Endodermal cell (in vitro differentiated cells): ENCODE data around the gene FAM89B. TPM values are rescaled to one million over a fixed set of nuclear protein-coding genes. Genes with fewer than 3 reads are reported as not detected.

Experiments used
- DNase-seq: peaks from one replicate; pipeline ENCODE4 v3.0.0-alpha.2; 2017
- H3K27ac ChIP-seq: 2 replicates; pipeline ENCODE4 v1.5.1; 2013; ENCODE audit warnings: mild to moderate bottlenecking, low read depth, low read length, moderate library complexity
- H3K27me3 ChIP-seq: 2 replicates; pipeline ENCODE4 v1.6.1; 2013; ENCODE audit warnings: mild to moderate bottlenecking, low read length, moderate library complexity; ENCODE audit not compliant: insufficient read depth, control insufficient read depth, poor library complexity, severe bottlenecking
- H3K36me3 ChIP-seq: 2 replicates; pipeline ENCODE4 v1.7.0; 2013; ENCODE audit warnings: mild to moderate bottlenecking, low read length, moderate library complexity; ENCODE audit not compliant: control insufficient read depth, insufficient read depth
- H3K4me1 ChIP-seq: one replicate; pipeline ENCODE4 v1.7.0; 2013; ENCODE audit warnings: low read length; ENCODE audit not compliant: control insufficient read depth, insufficient read depth
- H3K4me3 ChIP-seq: 2 replicates; pipeline ENCODE4 v1.5.1; 2013; ENCODE audit warnings: mild to moderate bottlenecking, low read length, moderate library complexity
- H3K9ac ChIP-seq: 2 replicates; pipeline ENCODE4 v1.6.1; 2013; ENCODE audit warnings: mild to moderate bottlenecking, low read length, moderate library complexity; ENCODE audit not compliant: poor library complexity, severe bottlenecking; ENCODE audit errors: extremely low read depth
- H3K9me3 ChIP-seq: 2 replicates; pipeline ENCODE4 v1.6.1; 2013; ENCODE audit warnings: mild to moderate bottlenecking, low read length, moderate library complexity; ENCODE audit not compliant: control insufficient read depth
- H3K27ac Mint-ChIP-seq: 2 replicates; pipeline ENCODE4 v1.8.0; 2020; ENCODE audit warnings: mixed read lengths
- H3K27me3 Mint-ChIP-seq: 2 replicates; pipeline ENCODE4 v1.8.0; 2021; ENCODE audit warnings: mild to moderate bottlenecking, mixed read lengths; ENCODE audit not compliant: insufficient read depth
- H3K36me3 Mint-ChIP-seq: 2 replicates; pipeline ENCODE4 v1.8.0; 2020; ENCODE audit warnings: low read depth, mixed read lengths
- H3K4me1 Mint-ChIP-seq: 2 replicates; pipeline ENCODE4 v1.8.0; 2020; ENCODE audit warnings: mixed read lengths
- H3K4me3 Mint-ChIP-seq: 2 replicates; pipeline ENCODE4 v1.8.0; 2020; ENCODE audit warnings: mild to moderate bottlenecking, moderate library complexity, mixed read lengths
- H3K9me3 Mint-ChIP-seq: 2 replicates; pipeline ENCODE4 v1.8.0; 2020; ENCODE audit warnings: mild to moderate bottlenecking, mixed read lengths
- WGBS, 2 experiments: methylation state at CpG; one replicate each; pipeline versions ENCODE4 v1.1.5 to v1.1.7; 2013; ENCODE audit warnings: missing lambda C conversion rate in 2 of 2, mixed read lengths in 1 of 2; ENCODE audit not compliant: insufficient coverage in 1 of 2, insufficient read length in 1 of 2; 5-methylcytosine and 5-hydroxymethylcytosine counted together
- total RNA-seq, 2 donors: library from RNA; stranded (reverse); fragmentation: NEBNext Ultra II Directional in 1 of 2; extraction: Animal tissue kit (Norgen Biotek cat#: 25700) in 1 of 2; gene quantifications; 2 replicates in 1 of 2; 3 replicates in 1 of 2; pipeline ENCODE4 v1.2.1, GENCODE V29; 2021
- TF ChIP-seq, protein P1 (sequence below): fragments of 200-600 bp; sonication (generic); conservative IDR thresholded peaks from 2 replicates; pipeline ENCODE4 v1.5.0; 2021; ENCODE audit warnings: antibody characterized with exemption, mild to moderate bottlenecking

FAM89B gene
- total RNA-seq, 2 donors from 2014 or later: 23.3 to 24.9 TPM

DNA sequence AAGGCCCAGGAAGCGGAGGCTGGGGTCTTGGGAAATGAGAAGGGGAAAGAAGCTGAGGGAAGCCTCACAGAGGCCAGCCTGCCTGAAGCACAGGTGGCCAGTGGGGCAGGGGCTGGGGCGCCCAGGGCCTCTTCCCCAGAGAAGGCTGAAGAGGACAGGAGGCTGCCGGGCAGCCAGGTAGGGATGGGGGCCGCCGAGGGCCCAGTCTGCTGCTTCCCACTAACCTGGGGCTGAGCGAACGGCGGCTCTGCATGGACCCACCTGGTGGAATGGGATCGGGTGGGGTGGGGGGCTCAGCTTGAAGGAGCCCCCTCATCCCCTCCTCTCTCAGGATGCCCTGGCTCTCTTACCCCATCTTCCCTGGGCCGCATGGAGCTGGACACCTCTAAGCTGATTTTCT lies 11.3 kb downstream of the FAM89B start:
- H3K27ac ChIP-seq: no peak overlapping the region
- H3K4me3 Mint-ChIP-seq: no peak overlapping the region
- H3K36me3 Mint-ChIP-seq: no peaks in the 10 kb centered on the region
- peaks cover 1% of the 10 kb centered on the region for H3K4me1 Mint-ChIP-seq
- no peaks in the 10 kb centered on the region for H3K9me3 Mint-ChIP-seq
- H3K27ac Mint-ChIP-seq: no peak overlapping the region
- H3K4me1 ChIP-seq: no peaks in the 10 kb centered on the region
- no peaks in the 10 kb centered on the region for H3K9me3 ChIP-seq
- H3K4me3 ChIP-seq: no peak overlapping the region
- H3K36me3 ChIP-seq: no peaks in the 10 kb centered on the region
- peaks cover 93% of the 10 kb centered on the region for H3K27me3 Mint-ChIP-seq
- peaks cover 50% of the 10 kb centered on the region for H3K27me3 ChIP-seq
- DNase-seq: no peak
- no peak overlapping the region for H3K9ac ChIP-seq
- TF ChIP-seq, protein P1, sequence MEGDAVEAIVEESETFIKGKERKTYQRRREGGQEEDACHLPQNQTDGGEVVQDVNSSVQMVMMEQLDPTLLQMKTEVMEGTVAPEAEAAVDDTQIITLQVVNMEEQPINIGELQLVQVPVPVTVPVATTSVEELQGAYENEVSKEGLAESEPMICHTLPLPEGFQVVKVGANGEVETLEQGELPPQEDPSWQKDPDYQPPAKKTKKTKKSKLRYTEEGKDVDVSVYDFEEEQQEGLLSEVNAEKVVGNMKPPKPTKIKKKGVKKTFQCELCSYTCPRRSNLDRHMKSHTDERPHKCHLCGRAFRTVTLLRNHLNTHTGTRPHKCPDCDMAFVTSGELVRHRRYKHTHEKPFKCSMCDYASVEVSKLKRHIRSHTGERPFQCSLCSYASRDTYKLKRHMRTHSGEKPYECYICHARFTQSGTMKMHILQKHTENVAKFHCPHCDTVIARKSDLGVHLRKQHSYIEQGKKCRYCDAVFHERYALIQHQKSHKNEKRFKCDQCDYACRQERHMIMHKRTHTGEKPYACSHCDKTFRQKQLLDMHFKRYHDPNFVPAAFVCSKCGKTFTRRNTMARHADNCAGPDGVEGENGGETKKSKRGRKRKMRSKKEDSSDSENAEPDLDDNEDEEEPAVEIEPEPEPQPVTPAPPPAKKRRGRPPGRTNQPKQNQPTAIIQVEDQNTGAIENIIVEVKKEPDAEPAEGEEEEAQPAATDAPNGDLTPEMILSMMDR: no peak
- 96 to 97% methylated on average over 7 to 10 of the region's 10 CpGs for WGBS, 2 experiments

DNA sequence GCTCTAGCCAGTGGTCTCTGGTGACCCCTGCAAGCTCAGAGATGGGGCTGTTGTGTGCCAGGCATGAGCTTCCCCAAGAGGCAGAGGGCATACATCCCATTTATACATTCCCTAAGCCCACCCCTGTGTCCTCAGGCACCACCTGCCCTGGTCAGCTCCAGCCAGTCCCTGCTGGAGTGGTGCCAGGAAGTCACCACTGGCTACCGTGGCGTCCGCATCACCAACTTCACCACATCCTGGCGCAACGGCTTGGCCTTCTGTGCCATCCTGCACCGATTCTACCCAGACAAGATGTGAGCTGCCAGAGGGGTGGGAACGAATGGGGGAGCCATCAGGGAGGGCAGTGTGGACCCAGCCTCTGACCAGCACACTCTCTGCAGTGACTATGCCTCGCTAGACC lies 11.8 kb downstream of the FAM89B start:
- DNase-seq: no peak
- Histone ChIP-seq H3K27ac (no peak overlapping the region), H3K4me3 (no peak overlapping the region), H3K4me1 (no peaks in the 10 kb centered on the region), H3K36me3 (no peaks in the 10 kb centered on the region), H3K27me3 (peaks cover 50% of the 10 kb centered on the region), H3K9me3 (no peaks in the 10 kb centered on the region), H3K9ac (no peak overlapping the region)
- 82 to 92% methylated on average over 2 to 8 of the region's 8 CpGs for WGBS, 2 experiments
- TF ChIP-seq, protein P1: no peak
- H3K9me3 Mint-ChIP-seq: no peaks in the 10 kb centered on the region
- H3K27ac Mint-ChIP-seq: no peak overlapping the region
- H3K4me3 Mint-ChIP-seq: no peak overlapping the region
- H3K4me1 Mint-ChIP-seq: no peaks in the 10 kb centered on the region
- no peaks in the 10 kb centered on the region for H3K36me3 Mint-ChIP-seq
- H3K27me3 Mint-ChIP-seq: peaks cover 93% of the 10 kb centered on the region

DNA sequence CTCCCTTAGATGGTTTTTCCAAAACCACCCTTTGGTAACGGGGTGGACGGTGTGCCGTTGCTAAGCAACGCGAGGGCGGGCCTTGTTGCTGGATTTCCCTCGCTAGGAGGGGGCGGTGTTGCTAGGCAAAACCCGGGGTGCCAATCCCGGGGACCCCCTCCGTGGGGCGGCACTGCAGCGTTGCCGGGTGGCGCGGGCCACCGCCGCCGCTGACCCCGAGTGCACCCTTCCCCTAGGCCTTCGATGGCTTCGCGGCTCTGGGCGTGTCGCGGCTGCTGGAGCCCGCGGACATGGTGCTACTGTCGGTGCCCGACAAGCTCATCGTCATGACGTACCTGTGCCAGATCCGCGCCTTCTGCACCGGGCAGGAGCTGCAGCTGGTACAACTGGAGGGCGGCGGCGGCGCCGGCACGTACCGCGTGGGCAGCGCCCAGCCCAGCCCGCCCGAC lies 12.4 kb downstream of the FAM89B start:
- no peak overlapping the region for H3K4me3 Mint-ChIP-seq
- Histone ChIP-seq H3K4me3 (no peak overlapping the region), H3K27me3 (peaks cover 50% of the 10 kb centered on the region), H3K27ac (no peak overlapping the region), H3K4me1 (no peaks in the 10 kb centered on the region), H3K9ac (no peak overlapping the region), H3K36me3 (no peaks in the 10 kb centered on the region), H3K9me3 (no peaks in the 10 kb centered on the region)
- H3K36me3 Mint-ChIP-seq: no peaks in the 10 kb centered on the region
- no peaks in the 10 kb centered on the region for H3K9me3 Mint-ChIP-seq
- DNase-seq: peak; percentile 66
- H3K4me1 Mint-ChIP-seq: no peaks in the 10 kb centered on the region
- peaks cover 90% of the 10 kb centered on the region for H3K27me3 Mint-ChIP-seq
- no peak overlapping the region for H3K27ac Mint-ChIP-seq
- 49 to 55% methylated on average over 44 to 46 of the region's 46 CpGs for WGBS, 2 experiments
- TF ChIP-seq, protein P1: no peak
